GM21576 (cell line): ENCODE measurements around the gene NRP2.

ENCODE experiments used
- ATAC-seq: cut with Tn5 transposase; IDR thresholded peaks from one replicate; pipeline ENCODE4 v1.9.1; 2021; ENCODE audit warnings: mild to moderate bottlenecking, moderate library complexity; ENCODE audit not compliant: unreplicated experiment

The NRP2 gene

GRCh38 chr2:205682239-205682970, at the start of gene NRP2:
TSS of gene NRP2 (plus strand) at chr2:205682501. CDS start at chr2:205683291, 790 bp downstream.
- peak; percentile 63 for ATAC-seq

- no peak for ATAC-seq
These were observed 48.3 kb upstream of the NRP2 start for GRCh38 chr2:205633994-205634393.

GRCh38 chr2:205636549-205637319, 45.6 kb upstream of the NRP2 start:
- no peak for ATAC-seq

- no peak for ATAC-seq
These were observed 45.0 kb upstream of the NRP2 start for GRCh38 chr2:205637320-205637602.

- ATAC-seq = no peak
These were observed 44.4 kb upstream of the NRP2 start for GRCh38 chr2:205637779-205638503.

- ATAC-seq = peak; percentile 48
These were observed 41.6 kb upstream of the NRP2 start for GRCh38 chr2:205640716-205641115.

GRCh38 chr2:205642599-205643356, 39.5 kb upstream of the NRP2 start:
- no peak for ATAC-seq

GRCh38 chr2:205643391-205643885, 38.9 kb upstream of the NRP2 start:
- no peak for ATAC-seq

GRCh38 chr2:205644018-205644417, 38.3 kb upstream of the NRP2 start:
- no peak for ATAC-seq

GRCh38 chr2:205646680-205647079, 35.6 kb upstream of the NRP2 start:
- ATAC-seq = peak; percentile 99

- no peak for ATAC-seq
These were observed 31.9 kb upstream of the NRP2 start for GRCh38 chr2:205650450-205650849.

GRCh38 chr2:205650931-205651330, 31.4 kb upstream of the NRP2 start:
- no peak for ATAC-seq

GRCh38 chr2:205651719-205652118, 30.6 kb upstream of the NRP2 start:
- ATAC-seq = no peak

- ATAC-seq = no peak
These were observed 27.3 kb upstream of the NRP2 start for GRCh38 chr2:205654878-205655605.

- no peak for ATAC-seq
These were observed 26.4 kb upstream of the NRP2 start for GRCh38 chr2:205655779-205656456.

- no peak for ATAC-seq
These were observed 25.8 kb upstream of the NRP2 start for GRCh38 chr2:205656461-205656860.

- ATAC-seq = no peak
These were observed 25.4 kb upstream of the NRP2 start for GRCh38 chr2:205656941-205657340.

GRCh38 chr2:205657579-205657978, 24.7 kb upstream of the NRP2 start:
- no peak for ATAC-seq

- no peak for ATAC-seq
These were observed 24.2 kb upstream of the NRP2 start for GRCh38 chr2:205658068-205658467.

- no peak for ATAC-seq
These were observed 23.7 kb upstream of the NRP2 start for GRCh38 chr2:205658572-205658971.
